ENCODE measurements around the gene SULT1B1.

SULT1B1 gene

DNA sequence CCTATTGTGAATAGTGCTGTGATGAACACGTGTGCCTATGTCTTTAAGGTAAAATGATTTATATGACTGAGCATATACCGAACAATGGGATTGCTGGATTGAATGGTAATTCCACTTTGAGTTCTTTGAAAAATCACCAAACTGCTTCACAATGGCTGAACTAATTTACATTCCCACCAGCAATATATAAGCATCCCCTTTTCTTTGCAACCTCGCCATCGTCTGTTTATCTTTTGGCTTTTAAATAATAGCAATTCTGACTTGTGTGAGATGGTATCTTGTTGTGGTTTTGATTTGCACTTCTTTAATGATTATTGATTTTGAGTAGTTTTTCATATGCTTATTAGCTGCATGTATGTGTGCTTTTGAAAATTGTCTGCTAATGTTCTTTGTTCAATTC is 75.6 kb downstream of the SULT1B1 start:
- no peak for DNase-seq
